GM19239 (cell line): ENCODE results near the gene DTWD1.
"Not testable (repeated sequence)": the region's sequence is repeated elsewhere in the genome, so short reads cannot be mapped to it uniquely, and the experiment has no call there.

Source experiments
- DNase-seq: peaks from one replicate; pipeline ENCODE4 v3.0.0; 2011; ENCODE audit warnings: low spot score; ENCODE audit not compliant: insufficient read length
- FAIRE-seq: peaks from 2 replicates; lab custom pipeline; 2011; peaks lifted over from hg19 to GRCh38; lab: Jason Lieb, UNC

Gene DTWD1

GRCh38 chr15:49620658-49621368, at the start of gene DTWD1, which contains the start of gene FAM227B:
Gene DTWD1, plus strand, starts transcription at chr15:49621048. Its CDS starts 4,120 bp downstream, at chr15:49625168.
Gene FAM227B, minus strand, starts transcription at chr15:49620818. Its CDS starts 5,647 bp downstream, at chr15:49615171.
- DNase-seq (peak; percentile 61), FAIRE-seq (peak; percentile 80)

GRCh38 chr15:49573421-49573820, 47.4 kb upstream of the DTWD1 start:
- no peak for FAIRE-seq
- no peak for DNase-seq

GRCh38 chr15:49589030-49589429, 31.8 kb upstream of the DTWD1 start:
- peak; percentile 0 for DNase-seq

GRCh38 chr15:49592829-49593316, 28.0 kb upstream of the DTWD1 start:
- not testable (repeated sequence) for FAIRE-seq

More at GRCh38 chr15:49589030-49589429, 31.8 kb upstream of the DTWD1 start:
- no peak for FAIRE-seq

GRCh38 chr15:49604625-49605409, 16.0 kb upstream of the DTWD1 start:
- DNase-seq (no peak), FAIRE-seq (no peak)

More at GRCh38 chr15:49592829-49593316, 28.0 kb upstream of the DTWD1 start:
- DNase-seq, result not testable (repeated sequence)

GRCh38 chr15:49605588-49605987, 15.3 kb upstream of the DTWD1 start:
- FAIRE-seq, result no peak
- no peak for DNase-seq

- DNase-seq (no peak), FAIRE-seq (no peak)
These were observed 14.3 kb upstream of the DTWD1 start for GRCh38 chr15:49606594-49606993.

- FAIRE-seq (peak; percentile 8), DNase-seq (no peak)
These were observed 10.5 kb upstream of the DTWD1 start for GRCh38 chr15:49610157-49610918.

GRCh38 chr15:49612240-49612639, 8.6 kb upstream of the DTWD1 start:
- not testable (repeated sequence) for DNase-seq, FAIRE-seq

- no peak for FAIRE-seq
- DNase-seq, result no peak
These were observed 1.6 kb upstream of the DTWD1 start for GRCh38 chr15:49619226-49619625.

- FAIRE-seq, result no peak
- no peak for DNase-seq
These were observed 649 bp upstream of the DTWD1 start for GRCh38 chr15:49620199-49620598.

- no peak for FAIRE-seq
- DNase-seq, result no peak
These were observed 558 bp downstream of the DTWD1 start for GRCh38 chr15:49621401-49621811.

- FAIRE-seq (no peak), DNase-seq (no peak)
These were observed 1.0 kb downstream of the DTWD1 start for GRCh38 chr15:49621887-49622286.

GRCh38 chr15:49622561-49622960, 1.7 kb downstream of the DTWD1 start:
- FAIRE-seq (no peak), DNase-seq (no peak)

- no peak for DNase-seq
- FAIRE-seq, result no peak
These were observed 3.2 kb downstream of the DTWD1 start for GRCh38 chr15:49624056-49624455.

GRCh38 chr15:49625460-49626036, 4.7 kb downstream of the DTWD1 start:
- FAIRE-seq, result no peak
- DNase-seq, result no peak

GRCh38 chr15:49627407-49627877, 6.6 kb downstream of the DTWD1 start:
- DNase-seq, result no peak
- FAIRE-seq, result no peak

GRCh38 chr15:49628379-49628778, 7.5 kb downstream of the DTWD1 start:
- no peak for FAIRE-seq

GRCh38 chr15:49637857-49638256, 17.0 kb downstream of the DTWD1 start:
- DNase-seq (no peak), FAIRE-seq (no peak)

More at GRCh38 chr15:49628379-49628778, 7.5 kb downstream of the DTWD1 start:
- DNase-seq, result no peak

- FAIRE-seq (no peak), DNase-seq (no peak)
These were observed 23.5 kb downstream of the DTWD1 start for GRCh38 chr15:49644364-49644794.
